Fibroblast of lung (primary cell): ENCODE results near the gene CMTM4. TPM values are rescaled to one million over a fixed set of nuclear protein-coding genes. Genes with fewer than 3 reads are reported as not detected.

Source experiments
- DNase-seq, 2 donors: peaks; one replicate each; pipeline versions ENCODE4 v3.0.0 to v3.0.0-alpha.2; 2010; ENCODE audit warnings: low read depth in 2 of 2
- H2AFZ ChIP-seq: 2 replicates; pipeline ENCODE4 v1.5.1; 2012; ENCODE audit warnings: low read length, control low read depth, inconsistent platforms
- H3K27ac ChIP-seq: 2 replicates; pipeline ENCODE4 v1.5.1; 2011; ENCODE audit warnings: low read length, control low read depth; ENCODE audit not compliant: insufficient read depth
- H3K27me3 ChIP-seq: 2 replicates; pipeline ENCODE4 v1.5.1; 2011; ENCODE audit warnings: mild to moderate bottlenecking, low read length; ENCODE audit not compliant: control insufficient read depth, insufficient read depth
- H3K36me3 ChIP-seq: 2 replicates; pipeline ENCODE4 v1.5.1; 2011; ENCODE audit warnings: low read length; ENCODE audit not compliant: control insufficient read depth, insufficient read depth
- H3K4me1 ChIP-seq: 2 replicates; pipeline ENCODE4 v1.5.1; 2011; ENCODE audit warnings: low read length; ENCODE audit not compliant: control insufficient read depth, insufficient read depth; ENCODE audit errors: extremely low read depth
- H3K4me2 ChIP-seq: 2 replicates; pipeline ENCODE4 v1.5.1; 2011; ENCODE audit warnings: low read length, control low read depth; ENCODE audit not compliant: insufficient read depth; ENCODE audit errors: extremely low read depth
- H3K4me3 ChIP-seq, 4 experiments: fragments of 200-600 bp in 1 of 4; sonication (generic) in 1 of 4; replicated peaks in 1 of 4; 2 replicates each; pipeline ENCODE4 v1.5.1; 2011 to 2016; ENCODE audit warnings: low read length in 4 of 4, low read depth in 3 of 4, mild to moderate bottlenecking in 3 of 4, control low read depth in 2 of 4, inconsistent platforms in 1 of 4, mixed read lengths in 1 of 4; ENCODE audit not compliant: insufficient read depth in 1 of 4; ENCODE audit errors: control extremely low read depth in 1 of 4
- H3K79me2 ChIP-seq: 2 replicates; pipeline ENCODE4 v1.5.1; 2012; ENCODE audit warnings: mild to moderate bottlenecking, low read length, inconsistent platforms; ENCODE audit not compliant: control insufficient read depth, insufficient read depth
- H3K9ac ChIP-seq: 2 replicates; pipeline ENCODE4 v1.5.1; 2011; ENCODE audit warnings: mild to moderate bottlenecking, low read length, control low read depth; ENCODE audit not compliant: insufficient read depth
- H3K9me3 ChIP-seq: 2 replicates; pipeline ENCODE4 v1.5.1; 2012; ENCODE audit warnings: low read depth, low read length; ENCODE audit not compliant: control insufficient read depth, insufficient read depth
- H4K20me1 ChIP-seq: 2 replicates; pipeline ENCODE4 v1.5.1; 2011; ENCODE audit warnings: low read length; ENCODE audit not compliant: control insufficient read depth, insufficient read depth; ENCODE audit errors: extremely low read depth
- EZH2 ChIP-seq: IDR thresholded peaks from 2 replicates; pipeline ENCODE4 v1.5.1; 2012; ENCODE audit warnings: low read length, control low read depth, mild to moderate bottlenecking; ENCODE audit errors: missing control alignments
- polyA plus RNA-seq, 2 donors: library from polyadenylated mRNA; depleted of rRNA in 1 of 2; stranded (reverse) in 1 of 2; unstranded in 1 of 2; fragments of >200 nt; gene quantifications; 2 replicates each; pipeline ENCODE4 v1.2.1, GENCODE V29; 2011 to 2012; ENCODE audit warnings: missing spikeins in 1 of 2
- total RNA-seq: library from RNA; depleted of rRNA; stranded (reverse); fragments of >200 nt; gene quantifications from 2 replicates; pipeline ENCODE4 v1.2.1, GENCODE V29; 2014
- TF ChIP-seq, protein P1 (sequence below), 2 donors: IDR thresholded peaks in 1 of 2; conservative IDR thresholded peaks in 1 of 2; 1 replicate in 1 of 2; 2 replicates in 1 of 2; pipeline ENCODE4 v1.5.1; 2011 to 2012; ENCODE audit warnings: low read length in 2 of 2, control low read depth in 1 of 2, inconsistent platforms in 1 of 2, low read depth in 1 of 2, mild to moderate bottlenecking in 1 of 2

CMTM4 gene
- total and polyA plus RNA-seq, 2 donors (not counting 1 experiment from before 2014, with no cell fraction given): 10.2 to 12.8 TPM

DNA sequence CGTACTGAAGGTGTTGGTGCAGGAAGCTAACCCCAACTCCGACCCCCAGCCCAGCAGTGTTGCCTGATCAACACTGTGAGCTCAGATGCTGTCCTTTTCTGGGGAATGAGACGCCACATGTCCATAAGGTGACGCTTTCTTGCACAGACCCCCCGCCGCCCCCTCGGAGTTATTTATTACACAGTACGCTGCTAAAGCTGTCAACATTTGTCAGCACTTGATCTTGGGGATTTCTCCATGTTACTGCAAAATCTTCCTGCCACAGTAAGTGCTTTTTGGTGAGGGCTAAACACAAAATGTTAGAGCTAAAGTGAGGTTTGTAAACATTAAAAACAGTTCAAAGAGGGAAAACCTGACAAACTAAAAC, 76.1 kb downstream of the CMTM4 start:
- Histone ChIP-seq H3K27ac (no peak overlapping the region), H3K4me2 (no peak overlapping the region), H3K27me3 (no peaks in the 10 kb centered on the region), H2AFZ (no peak overlapping the region), H3K36me3 (no peaks in the 10 kb centered on the region), H4K20me1 (no peaks in the 10 kb centered on the region), H3K9me3 (no peaks in the 10 kb centered on the region), H3K9ac (no peak overlapping the region), H3K79me2 (no peaks in the 10 kb centered on the region), H3K4me1 (peaks cover 24% of the 10 kb centered on the region), H3K4me3 (no peak overlapping the region)
- no peak for TF ChIP-seq EZH2
- TF ChIP-seq, protein P1, sequence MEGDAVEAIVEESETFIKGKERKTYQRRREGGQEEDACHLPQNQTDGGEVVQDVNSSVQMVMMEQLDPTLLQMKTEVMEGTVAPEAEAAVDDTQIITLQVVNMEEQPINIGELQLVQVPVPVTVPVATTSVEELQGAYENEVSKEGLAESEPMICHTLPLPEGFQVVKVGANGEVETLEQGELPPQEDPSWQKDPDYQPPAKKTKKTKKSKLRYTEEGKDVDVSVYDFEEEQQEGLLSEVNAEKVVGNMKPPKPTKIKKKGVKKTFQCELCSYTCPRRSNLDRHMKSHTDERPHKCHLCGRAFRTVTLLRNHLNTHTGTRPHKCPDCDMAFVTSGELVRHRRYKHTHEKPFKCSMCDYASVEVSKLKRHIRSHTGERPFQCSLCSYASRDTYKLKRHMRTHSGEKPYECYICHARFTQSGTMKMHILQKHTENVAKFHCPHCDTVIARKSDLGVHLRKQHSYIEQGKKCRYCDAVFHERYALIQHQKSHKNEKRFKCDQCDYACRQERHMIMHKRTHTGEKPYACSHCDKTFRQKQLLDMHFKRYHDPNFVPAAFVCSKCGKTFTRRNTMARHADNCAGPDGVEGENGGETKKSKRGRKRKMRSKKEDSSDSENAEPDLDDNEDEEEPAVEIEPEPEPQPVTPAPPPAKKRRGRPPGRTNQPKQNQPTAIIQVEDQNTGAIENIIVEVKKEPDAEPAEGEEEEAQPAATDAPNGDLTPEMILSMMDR (conservative IDR thresholded peaks at IDR 0.05 in 1 of 2, IDR thresholded peaks at IDR 0.05 in 1 of 2; ENCODE audit: low read depth in 1 of 2, low read length in 2 of 2): no peak
- no peak for DNase-seq

DNA sequence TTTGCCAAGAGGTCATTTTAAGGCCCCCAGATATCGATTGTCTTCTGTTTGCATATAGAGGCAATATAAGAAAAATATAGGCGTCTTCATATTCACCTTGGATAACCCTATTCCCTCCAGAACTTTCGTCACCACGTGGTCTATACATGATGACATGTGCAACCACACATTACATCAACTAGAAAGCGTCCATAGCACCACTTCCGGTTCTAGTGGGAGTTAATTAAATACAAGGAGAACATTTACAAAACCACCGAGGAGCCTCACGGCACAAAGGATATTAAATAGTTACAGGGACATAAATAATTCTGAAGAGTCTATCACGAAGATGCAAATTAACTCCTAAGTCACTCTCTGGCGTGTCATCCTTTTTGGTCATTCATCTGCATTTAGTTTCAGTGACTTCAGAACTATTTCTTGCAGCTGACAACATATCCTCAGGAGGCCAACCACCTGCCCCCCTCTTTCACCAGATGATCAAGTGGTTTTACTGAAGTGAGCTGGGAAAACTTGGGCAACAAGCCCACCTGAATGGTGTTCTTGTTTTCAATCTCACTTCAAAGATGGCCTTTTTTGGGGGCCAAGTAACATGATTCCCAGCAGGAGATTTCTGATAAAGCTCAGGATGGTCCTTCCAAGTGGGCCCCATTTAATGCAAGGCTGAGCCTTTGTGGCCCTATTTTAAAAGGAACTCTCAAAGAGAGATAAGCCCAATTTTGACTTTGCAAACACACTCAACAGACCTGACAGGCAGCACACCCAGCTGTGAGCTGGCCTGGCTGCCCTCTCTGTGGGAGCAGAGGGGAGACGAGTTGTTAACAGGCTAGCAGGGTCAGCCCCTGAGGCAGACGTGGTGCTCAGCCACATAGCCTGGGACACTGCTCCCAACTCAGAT, 76.8 kb downstream of the CMTM4 start:
- no peaks in the 10 kb centered on the region for H3K36me3 ChIP-seq
- H2AFZ ChIP-seq: no peak overlapping the region
- no peaks in the 10 kb centered on the region for H3K27me3 ChIP-seq
- H3K9me3 ChIP-seq: no peaks in the 10 kb centered on the region
- no peak overlapping the region for H3K4me3 ChIP-seq
- H3K4me1 ChIP-seq: peaks cover 24% of the 10 kb centered on the region
- H4K20me1 ChIP-seq: no peaks in the 10 kb centered on the region
- H3K27ac ChIP-seq: peak overlapping the region; percentile 73
- H3K79me2 ChIP-seq: no peaks in the 10 kb centered on the region
- DNase-seq: peak; percentile 67 to 86
- TF ChIP-seq, protein P1 (conservative IDR thresholded peaks at IDR 0.05 in 1 of 2, IDR thresholded peaks at IDR 0.05 in 1 of 2; ENCODE audit: low read depth in 1 of 2, low read length in 2 of 2): no peak
- TF ChIP-seq EZH2: no peak
- no peak overlapping the region for H3K9ac ChIP-seq
- peak overlapping the region; percentile 87 for H3K4me2 ChIP-seq

DNA sequence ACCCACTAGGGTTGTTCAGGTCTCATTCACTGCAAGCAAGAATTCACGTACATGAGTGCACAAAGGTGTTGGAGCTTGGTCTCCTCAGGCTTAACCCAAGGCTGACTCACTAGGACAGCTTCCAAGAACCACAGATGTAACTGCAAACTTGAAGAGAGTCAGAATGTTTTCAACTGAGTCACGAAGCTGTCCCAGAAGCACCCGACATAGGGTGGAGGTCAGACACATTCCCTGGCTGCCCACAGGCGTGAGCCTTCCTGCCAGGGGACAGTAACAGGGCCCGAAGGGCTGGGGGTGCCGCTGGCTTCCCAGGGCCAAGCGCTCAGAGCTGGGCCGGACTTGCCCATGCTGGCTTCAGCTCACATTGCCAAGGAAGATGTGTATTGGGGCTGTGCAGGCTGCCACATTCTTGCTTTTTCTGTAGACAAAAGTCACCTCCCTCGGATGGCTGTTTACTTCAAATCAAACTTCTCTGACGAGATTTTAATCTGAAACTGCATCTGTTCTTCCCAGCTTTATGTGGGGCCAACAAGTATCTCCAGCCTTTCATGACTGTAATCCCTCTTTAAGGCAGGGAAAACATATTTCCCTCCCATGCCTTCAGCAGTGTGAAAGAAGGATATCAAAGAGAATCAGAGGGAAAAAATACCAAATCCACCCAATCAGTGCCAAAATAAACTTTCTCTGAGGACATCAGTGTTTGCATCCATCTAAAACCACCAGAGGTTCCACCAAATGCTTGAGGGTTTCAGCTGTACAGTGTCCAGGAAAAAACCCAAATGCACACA, 77.8 kb downstream of the CMTM4 start:
- Histone ChIP-seq H3K36me3 (no peaks in the 10 kb centered on the region), H3K4me3 (peak overlapping the region in 1 of 4 experiments; percentile 11), H3K9ac (peak overlapping the region; percentile 20), H4K20me1 (no peaks in the 10 kb centered on the region), H3K79me2 (no peaks in the 10 kb centered on the region), H3K27ac (peak overlapping the region; percentile 73), H3K4me1 (peaks cover 24% of the 10 kb centered on the region), H2AFZ (no peak overlapping the region), H3K9me3 (no peaks in the 10 kb centered on the region), H3K27me3 (no peaks in the 10 kb centered on the region), H3K4me2 (peak overlapping the region; percentile 87)
- DNase-seq: peak; percentile 94 to 99
- TF ChIP-seq, protein P1 (conservative IDR thresholded peaks at IDR 0.05 in 1 of 2, IDR thresholded peaks at IDR 0.05 in 1 of 2; ENCODE audit: low read depth in 1 of 2, low read length in 2 of 2): no peak
- no peak for TF ChIP-seq EZH2
